BE2C (cell line): ENCODE results near the gene TIPIN.

Source experiments
- DNase-seq: peaks from one replicate; pipeline ENCODE4 v3.0.0-alpha.2; 2020
- H3K27me3 ChIP-seq: fragments of 250-450 bp; sonication (Bioruptor Pico); 2 replicates; pipeline ENCODE4 v1.5.1; 2020; ENCODE audit warnings: mild to moderate bottlenecking
- H3K36me3 ChIP-seq: fragments of 250-450 bp; sonication (Bioruptor Pico); 2 replicates; pipeline ENCODE4 v1.5.1; 2020; ENCODE audit warnings: mild to moderate bottlenecking
- H3K4me1 ChIP-seq: fragments of 250-450 bp; sonication (Bioruptor Pico); 2 replicates; pipeline ENCODE4 v1.5.1; 2020
- H3K4me3 ChIP-seq: 2 replicates; pipeline ENCODE4 v1.5.1; 2011; ENCODE audit warnings: low read depth, low read length
- H3K9me3 ChIP-seq: fragments of 250-450 bp; sonication (Bioruptor Pico); 2 replicates; pipeline ENCODE4 v1.5.1; 2020
- CTCF ChIP-seq: IDR thresholded peaks from 2 replicates; pipeline ENCODE4 v1.5.1; 2012; ENCODE audit warnings: mild to moderate bottlenecking, low read depth, low read length

Gene TIPIN

GRCh38 chr15:66328771-66329170 is 27.7 kb downstream of the TIPIN start:
- H3K27me3 ChIP-seq, result no peaks in the 10 kb centered on the region
- peaks cover under 1% of the 10 kb centered on the region; the same call in 1 of the 2 replicates for H3K4me1 ChIP-seq
- no peaks in the 10 kb centered on the region for H3K9me3 ChIP-seq
- no peak for DNase-seq
- no peak for TF ChIP-seq CTCF
- no peak overlapping the region for H3K4me3 ChIP-seq
- H3K36me3 ChIP-seq, result peaks cover 63% of the 10 kb centered on the region

GRCh38 chr15:66327736-66328135 is 28.7 kb downstream of the TIPIN start:
- peaks cover 61% of the 10 kb centered on the region for H3K36me3 ChIP-seq
- no peaks in the 10 kb centered on the region for H3K4me1 ChIP-seq
- H3K27me3 ChIP-seq, result no peaks in the 10 kb centered on the region
- no peak overlapping the region for H3K4me3 ChIP-seq
- no peak for TF ChIP-seq CTCF
- H3K9me3 ChIP-seq, result no peaks in the 10 kb centered on the region
- no peak for DNase-seq

GRCh38 chr15:66326051-66326450 is 30.4 kb downstream of the TIPIN start:
- no peak for DNase-seq
- no peak for TF ChIP-seq CTCF
- Histone ChIP-seq H3K36me3 (peaks cover 50% of the 10 kb centered on the region), H3K4me1 (no peaks in the 10 kb centered on the region), H3K27me3 (no peaks in the 10 kb centered on the region), H3K9me3 (no peaks in the 10 kb centered on the region), H3K4me3 (no peak overlapping the region)

- H3K36me3 ChIP-seq, result peaks cover 28% of the 10 kb centered on the region
These were observed 33.1 kb downstream of the TIPIN start for GRCh38 chr15:66323312-66323928.

GRCh38 chr15:66312144-66312543 is 44.3 kb downstream of the TIPIN start:
- no peak for TF ChIP-seq CTCF
- H3K4me3 ChIP-seq, result no peak overlapping the region
- no peaks in the 10 kb centered on the region for H3K4me1 ChIP-seq
- DNase-seq, result no peak
- peaks cover 11% of the 10 kb centered on the region for H3K36me3 ChIP-seq
- no peaks in the 10 kb centered on the region for H3K9me3 ChIP-seq
- H3K27me3 ChIP-seq, result no peaks in the 10 kb centered on the region

More at GRCh38 chr15:66323312-66323928, 33.1 kb downstream of the TIPIN start:
- Histone ChIP-seq H3K27me3 (no peaks in the 10 kb centered on the region), H3K4me3 (no peak overlapping the region), H3K9me3 (no peaks in the 10 kb centered on the region), H3K4me1 (no peaks in the 10 kb centered on the region)
- TF ChIP-seq CTCF, result no peak
- DNase-seq, result no peak

- no peak overlapping the region for H3K4me3 ChIP-seq
- no peak for DNase-seq
- peaks cover 11% of the 10 kb centered on the region for H3K36me3 ChIP-seq
- H3K27me3 ChIP-seq, result no peaks in the 10 kb centered on the region
- H3K9me3 ChIP-seq, result no peaks in the 10 kb centered on the region
- no peaks in the 10 kb centered on the region for H3K4me1 ChIP-seq
- no peak for TF ChIP-seq CTCF
These were observed 45.7 kb downstream of the TIPIN start for GRCh38 chr15:66310786-66311185.
